A204.1 (cell line): ENCODE results near the gene WFDC6.
A peak's percentile ranks its signal among the peaks of the same experiment; 100 is the strongest.
"Not testable (repeated sequence)": the region's sequence is repeated elsewhere in the genome, so short reads cannot be mapped to it uniquely, and the experiment has no call there.

ENCODE experiments used
- FAIRE-seq: peaks from 2 replicates; lab custom pipeline; 2012; peaks lifted over from hg19 to GRCh38; lab: Jason Lieb, UNC

The WFDC6 gene

GRCh38 chr20:45539382-45539781 is at the start of gene WFDC6:
Gene WFDC6, minus strand, starts transcription at chr20:45539482. Its CDS starts 75 bp downstream, at chr20:45539407.
- no peak for FAIRE-seq

DNA sequence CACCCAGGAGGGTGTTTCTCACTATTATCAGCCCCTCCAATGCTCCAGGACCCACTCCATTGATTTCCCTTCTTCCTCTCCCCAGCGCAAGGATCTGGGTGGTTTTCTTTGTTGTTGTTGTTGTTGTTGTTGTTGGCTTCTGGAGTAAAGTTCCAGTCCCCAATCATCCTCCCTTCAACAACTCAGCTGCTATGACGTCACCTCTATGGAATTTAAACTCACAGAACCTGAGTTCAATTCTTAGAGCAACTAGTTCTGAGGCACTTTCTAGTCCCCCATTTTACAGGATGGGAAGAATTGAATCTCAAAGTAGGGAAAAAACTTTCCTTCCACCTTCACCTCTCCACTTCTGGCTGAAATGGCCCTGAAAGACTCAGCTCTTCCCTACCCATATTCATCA is 49.5 kb upstream of the WFDC6 start:
- no peak for FAIRE-seq

- FAIRE-seq = not testable (repeated sequence)
These were observed 46.7 kb upstream of the WFDC6 start for GRCh38 chr20:45585986-45586385.

DNA sequence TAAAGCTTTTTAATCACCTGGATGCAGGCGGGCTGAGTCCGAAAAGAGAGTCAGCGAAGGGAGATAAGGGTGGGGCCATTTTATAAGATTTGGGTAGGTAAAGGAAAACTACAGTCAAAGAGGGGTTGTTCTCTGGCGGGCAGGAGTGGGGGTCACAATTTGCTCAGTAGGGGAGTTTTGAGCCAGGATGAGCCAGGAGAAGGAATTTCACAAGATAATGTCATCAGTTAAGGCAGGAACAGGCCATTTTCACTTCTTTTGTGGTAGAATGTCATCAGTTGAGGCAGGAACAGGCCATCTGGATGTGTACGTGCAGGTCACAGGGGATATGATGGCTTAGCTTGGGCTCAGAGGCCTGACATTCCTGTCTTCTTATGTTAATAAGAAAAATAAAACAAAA is 45.0 kb upstream of the WFDC6 start:
- not testable (repeated sequence) for FAIRE-seq

DNA sequence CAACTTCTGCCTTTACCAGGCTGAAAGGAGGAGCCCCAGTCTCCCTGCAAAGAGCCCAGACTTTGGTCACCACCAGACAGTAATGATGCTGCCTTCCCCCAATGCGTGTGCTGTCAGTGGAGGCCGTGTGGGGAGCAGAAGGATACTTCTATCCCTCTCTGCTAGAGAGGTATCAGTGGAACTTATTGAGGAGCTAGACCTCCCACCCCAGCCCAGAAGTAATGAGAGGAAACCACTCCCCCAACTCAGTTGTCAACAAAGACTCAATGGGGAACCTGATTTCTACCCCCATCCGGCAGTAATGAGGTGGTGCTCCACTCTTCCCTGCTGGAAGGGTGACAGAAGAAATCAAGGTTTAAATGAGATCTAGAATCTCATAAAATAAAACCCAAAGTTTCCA is 44.2 kb upstream of the WFDC6 start:
- FAIRE-seq = no peak

GRCh38 chr20:45581702-45582101 is 42.4 kb upstream of the WFDC6 start:
- FAIRE-seq = no peak

DNA sequence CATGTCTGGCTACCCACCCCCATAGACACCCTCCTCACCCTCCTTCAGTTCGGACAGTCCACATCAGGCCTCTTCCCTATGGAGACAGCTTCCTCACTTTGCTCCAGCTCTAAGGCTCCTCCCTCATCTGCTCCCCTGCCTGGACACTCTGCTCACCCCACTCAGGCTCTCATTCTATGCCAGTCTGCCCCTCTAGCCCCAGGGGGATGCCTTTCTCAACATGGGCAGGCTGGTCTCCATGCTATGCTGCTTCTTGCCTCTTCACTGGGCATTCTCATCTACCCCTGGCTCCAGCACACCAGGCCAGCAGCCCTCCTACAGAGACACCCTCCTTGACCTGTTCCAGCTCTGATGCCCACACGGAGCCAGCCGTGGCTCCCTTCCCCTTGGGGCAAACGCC is 39.9 kb upstream of the WFDC6 start, which contains the start of gene WFDC8:
Gene WFDC8 (minus strand): TSS at position 101 of the 400 bp plus-strand sequence. CDS start 37 bp downstream, at position 64.
- no peak for FAIRE-seq

DNA sequence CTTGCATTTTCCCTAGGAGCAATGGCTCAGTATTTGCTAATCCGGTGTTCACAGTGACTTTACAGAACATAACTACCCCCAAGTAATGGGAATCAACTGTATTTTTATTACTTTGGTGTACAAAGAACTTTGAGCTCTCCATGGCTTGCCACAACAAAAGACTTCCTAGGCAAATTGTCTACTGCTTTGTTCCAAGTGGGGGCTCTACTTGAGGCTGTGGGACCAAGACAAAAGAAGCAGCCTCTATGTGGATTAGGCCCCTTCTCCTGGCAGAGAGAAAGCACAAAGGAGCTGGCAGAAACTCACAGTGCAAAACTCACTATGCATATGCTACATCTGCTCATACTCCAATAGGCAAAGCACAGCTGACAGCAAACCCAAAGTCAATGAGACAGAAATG is 38.9 kb upstream of the WFDC6 start:
- no peak for FAIRE-seq

GRCh38 chr20:45576995-45577394 is 37.7 kb upstream of the WFDC6 start:
- FAIRE-seq = no peak

GRCh38 chr20:45575931-45576330 is 36.6 kb upstream of the WFDC6 start:
- FAIRE-seq = no peak

GRCh38 chr20:45569650-45570049 is 30.4 kb upstream of the WFDC6 start:
- FAIRE-seq = not testable (repeated sequence)

DNA sequence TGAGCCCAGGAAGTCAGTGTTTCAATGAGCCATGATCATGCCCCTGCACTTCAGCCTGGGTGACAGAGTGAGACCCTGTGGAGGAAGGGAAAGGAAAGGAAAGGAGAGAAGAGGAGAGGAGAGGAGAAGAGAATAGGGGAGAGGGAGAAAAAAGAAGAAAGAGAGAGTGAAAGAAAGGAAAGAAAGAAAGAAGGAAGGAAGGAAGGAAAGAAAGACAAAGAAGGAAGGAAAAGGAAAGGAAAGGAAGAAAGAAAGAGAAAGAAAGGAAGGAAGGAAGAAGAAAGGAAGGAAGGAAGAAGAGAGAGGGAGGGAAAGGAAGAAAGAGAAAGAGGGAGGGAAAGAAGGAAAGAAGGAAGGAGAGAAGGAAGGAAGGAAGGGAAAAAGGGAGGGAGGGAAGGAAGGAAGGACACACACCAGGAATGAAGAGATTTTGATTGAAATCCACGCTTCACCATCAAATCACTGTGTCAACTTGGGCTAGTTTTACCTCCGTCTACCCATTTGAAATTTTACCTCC is 25.5 kb upstream of the WFDC6 start:
- FAIRE-seq = no peak

DNA sequence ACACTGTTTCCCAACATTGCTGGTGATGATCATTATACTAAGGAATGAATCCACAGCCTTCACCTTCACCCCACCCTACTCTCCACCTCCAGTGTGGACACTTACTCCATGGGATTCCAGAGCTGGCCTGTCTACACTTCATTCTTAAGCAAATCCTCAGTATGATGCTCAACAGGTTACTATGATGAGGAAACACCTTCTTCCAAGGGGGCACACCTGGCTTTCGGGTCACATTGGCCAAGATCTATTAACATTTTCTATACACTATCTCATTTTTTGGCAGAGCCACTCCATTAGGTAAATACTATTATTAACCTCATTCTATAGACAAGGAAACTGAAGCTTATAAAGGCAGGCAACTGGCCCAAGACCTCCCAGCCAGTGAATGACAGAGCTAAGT is 15.9 kb upstream of the WFDC6 start:
- FAIRE-seq = no peak

GRCh38 chr20:45552456-45552855 is 13.2 kb upstream of the WFDC6 start:
- no peak for FAIRE-seq

DNA sequence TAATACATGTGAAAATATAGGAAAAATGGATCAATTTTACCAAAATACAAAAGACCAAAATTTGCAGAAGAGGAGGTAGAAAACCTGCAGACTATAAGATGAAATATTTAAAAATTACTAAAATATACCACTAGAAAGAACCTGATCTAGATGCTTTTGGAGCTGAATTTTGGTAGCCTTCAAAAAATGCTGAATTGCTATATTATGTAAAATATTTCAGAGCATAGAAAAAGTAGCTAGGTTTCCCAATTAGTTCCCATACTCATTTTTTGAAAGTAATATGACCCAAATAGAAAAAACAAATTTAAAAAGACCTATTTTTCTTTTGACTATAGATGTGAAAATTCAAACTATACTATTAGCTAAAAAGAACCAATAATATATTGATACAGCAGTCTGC is 11.5 kb upstream of the WFDC6 start:
- FAIRE-seq = no peak

- FAIRE-seq = no peak
These were observed 9.1 kb upstream of the WFDC6 start for GRCh38 chr20:45548410-45548809.

GRCh38 chr20:45547206-45547770 is 8.0 kb upstream of the WFDC6 start, which contains the start of gene EPPIN:
Gene EPPIN, minus strand, starts transcription at chr20:45547401. Its CDS starts 44 bp downstream, at chr20:45547357.
- no peak for FAIRE-seq

DNA sequence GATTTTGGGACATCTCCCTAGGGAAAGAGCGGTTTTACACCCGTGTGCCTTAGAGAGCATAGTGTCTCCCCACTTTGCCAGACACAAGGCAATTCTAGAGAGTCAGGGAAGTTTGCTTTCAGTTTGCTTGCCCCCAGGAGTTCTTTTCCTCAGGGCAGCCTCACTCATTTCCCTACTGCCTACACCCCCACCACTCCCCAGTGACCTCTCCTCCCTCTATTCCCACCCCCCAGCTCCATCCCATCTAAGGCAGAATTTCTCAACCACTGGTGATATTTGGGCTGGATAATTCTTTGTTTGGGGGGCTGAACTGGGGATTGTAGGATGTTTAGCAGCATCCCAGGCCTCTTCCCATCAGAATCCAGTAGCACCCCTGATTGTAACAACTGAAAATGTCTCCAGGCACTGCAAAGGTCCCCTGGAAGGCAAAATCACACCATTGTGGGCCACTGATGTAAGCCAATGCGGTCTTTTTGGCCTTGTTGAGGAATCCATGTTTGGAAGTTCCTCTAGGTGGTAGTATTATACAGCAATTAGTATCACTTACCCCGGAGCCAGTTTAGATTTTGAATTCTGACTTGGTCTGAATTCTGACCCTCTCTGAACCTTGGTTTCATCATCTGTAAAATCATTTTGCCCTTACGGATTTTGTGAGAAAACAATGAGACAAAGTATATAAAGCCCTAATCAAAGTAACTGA is 6.6 kb upstream of the WFDC6 start:
- peak; percentile 77 for FAIRE-seq

GRCh38 chr20:45545351-45545750 is 6.1 kb upstream of the WFDC6 start:
- no peak for FAIRE-seq

- no peak for FAIRE-seq
These were observed 978 bp downstream of the WFDC6 start for GRCh38 chr20:45538209-45538799.

- FAIRE-seq = no peak
These were observed 12.0 kb downstream of the WFDC6 start for GRCh38 chr20:45527294-45527693.

- FAIRE-seq = no peak
These were observed 15.5 kb downstream of the WFDC6 start for GRCh38 chr20:45523821-45524220.

DNA sequence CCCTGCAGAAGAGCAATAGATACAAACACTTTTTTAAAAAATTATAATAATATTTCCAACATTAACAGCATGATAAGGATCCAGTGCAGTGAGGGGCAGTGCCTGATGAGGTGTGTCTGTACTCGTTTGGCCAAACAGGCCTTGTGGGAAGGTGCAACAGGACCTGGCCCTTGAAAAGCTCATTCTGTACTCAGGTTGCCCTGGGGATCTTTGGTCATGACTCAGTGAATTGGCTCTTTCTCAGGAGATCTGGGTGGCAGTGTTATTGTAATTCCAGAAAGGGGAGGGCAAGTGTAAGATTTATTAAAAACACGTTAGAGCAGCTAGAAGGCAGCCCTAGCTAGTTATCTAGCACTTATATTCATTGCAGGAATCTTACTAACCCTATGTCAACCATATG is 21.0 kb downstream of the WFDC6 start:
- FAIRE-seq = no peak
